ENCODE measurements around the gene HYAL2. TPM values are rescaled to one million over a fixed set of nuclear protein-coding genes. Genes with fewer than 3 reads are reported as not detected.
A peak's percentile ranks its signal among the peaks of the same experiment; 100 is the strongest.

The HYAL2 gene
- polyA plus RNA-seq, 5 donors, result 67.8 to 113 (median 77.3) TPM

- DNase-seq, result no peak
These were observed 12.0 kb upstream of the HYAL2 start for GRCh38 chr3:50334339-50335075.

GRCh38 chr3:50333744-50334328, 11.3 kb upstream of the HYAL2 start:
- DNase-seq, result no peak

DNA sequence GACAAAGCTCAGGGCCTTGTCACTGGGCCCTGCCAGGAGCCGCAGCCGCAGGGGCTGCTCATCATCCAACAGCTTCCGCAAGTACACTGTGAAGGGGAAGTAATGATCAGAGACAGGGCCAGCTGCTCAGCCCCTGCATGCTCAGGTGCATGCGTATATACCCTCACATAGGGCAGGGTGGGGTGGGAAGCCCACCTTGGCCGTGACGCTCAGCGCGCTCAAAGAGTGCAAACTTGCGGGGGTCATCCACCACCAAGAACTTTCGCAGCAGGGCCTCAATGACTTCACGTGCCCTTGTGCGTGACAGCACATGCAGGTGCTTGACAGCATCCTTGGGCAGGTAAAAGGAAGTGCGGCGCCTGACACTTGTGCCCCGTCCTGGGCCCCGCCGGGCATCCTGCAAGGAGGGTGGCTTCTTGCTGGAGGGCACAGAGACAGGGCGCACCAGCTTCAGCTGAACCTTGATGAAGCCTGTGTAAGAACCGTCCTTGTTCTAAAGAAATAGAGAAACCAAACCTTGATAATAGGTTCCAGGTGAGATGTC, 8.9 kb upstream of the HYAL2 start:
- DNase-seq, result no peak

- no peak for DNase-seq
These were observed 7.8 kb upstream of the HYAL2 start for GRCh38 chr3:50330330-50330729.

DNA sequence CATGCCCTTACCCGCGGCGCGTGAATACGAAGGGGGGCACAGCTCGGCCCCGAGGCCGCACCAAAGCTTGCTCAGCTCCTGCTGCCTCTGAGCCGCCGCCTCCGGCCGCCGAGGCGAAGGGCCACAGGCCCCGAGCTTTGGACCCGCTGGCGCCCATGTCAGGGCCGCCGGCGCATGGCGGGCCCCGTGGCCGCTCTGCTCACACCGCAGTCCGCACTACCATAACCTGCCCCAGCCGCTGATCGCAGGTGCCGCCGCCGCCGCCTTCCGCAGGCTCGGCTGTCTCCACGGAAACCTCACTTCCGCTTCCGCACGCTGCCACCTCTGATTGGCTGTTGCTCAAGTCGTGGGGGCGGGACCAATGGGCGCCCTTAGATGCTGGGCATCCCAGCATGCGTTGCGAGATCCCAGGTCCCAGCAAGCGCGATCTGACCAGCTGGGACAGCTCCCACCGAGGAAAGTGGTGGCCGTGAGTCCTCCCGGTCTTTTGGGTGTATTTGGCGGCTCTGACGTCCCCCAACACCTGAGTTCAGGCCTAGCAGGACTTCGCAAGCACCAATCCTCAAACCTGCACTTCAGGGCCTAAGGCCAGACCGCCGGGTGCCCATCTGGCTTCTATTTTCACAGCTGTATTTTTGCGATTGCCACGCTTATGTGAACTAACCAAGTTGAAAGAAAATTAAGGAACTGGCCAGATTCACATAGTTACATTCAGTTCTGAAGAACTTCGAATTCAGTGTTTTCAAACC, 5.6 kb upstream of the HYAL2 start, which contains the start of gene TUSC2:
Gene TUSC2 (minus strand): TSS at position 281 of the 749 bp plus-strand sequence. CDS start 124 bp downstream, at position 157.
- peak; percentile 94 to 97 for DNase-seq

GRCh38 chr3:50327129-50327528, 4.6 kb upstream of the HYAL2 start:
- DNase-seq, result no peak

- DNase-seq, result no peak
These were observed 3.6 kb upstream of the HYAL2 start for GRCh38 chr3:50326182-50326541.

DNA sequence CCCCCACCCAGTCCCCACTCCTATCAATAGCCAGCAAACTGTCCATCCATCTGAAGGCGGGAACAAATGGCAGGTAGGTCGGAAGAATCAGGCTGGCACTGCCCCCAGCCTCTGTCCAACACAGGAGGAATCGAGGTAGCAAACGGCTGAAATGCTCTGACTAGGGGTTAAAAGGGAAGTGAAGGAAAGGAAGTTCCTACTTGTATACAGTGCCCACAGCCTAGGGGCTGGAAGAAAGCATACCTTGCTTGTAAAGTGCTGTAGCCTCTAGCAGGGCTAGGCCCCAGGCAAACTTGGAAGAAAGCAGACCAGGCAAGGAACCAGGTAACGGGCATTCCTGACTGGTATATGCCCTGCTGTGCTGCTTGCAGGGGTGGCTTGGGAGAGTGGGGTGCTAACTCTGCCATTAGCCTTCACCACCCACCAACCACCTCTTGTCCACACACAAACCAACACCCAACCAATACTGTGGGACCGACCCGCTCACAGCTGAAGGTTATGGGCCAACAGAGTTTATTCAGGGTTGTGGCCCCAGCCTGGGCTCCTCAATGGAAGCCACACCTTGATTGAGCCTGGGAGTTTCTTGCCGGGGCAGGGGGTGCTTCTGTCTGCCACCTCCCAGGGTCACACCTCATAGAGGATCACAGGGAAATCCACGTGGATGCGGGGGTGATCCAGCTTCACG, 3.1 kb upstream of the HYAL2 start:
- no peak for DNase-seq

DNA sequence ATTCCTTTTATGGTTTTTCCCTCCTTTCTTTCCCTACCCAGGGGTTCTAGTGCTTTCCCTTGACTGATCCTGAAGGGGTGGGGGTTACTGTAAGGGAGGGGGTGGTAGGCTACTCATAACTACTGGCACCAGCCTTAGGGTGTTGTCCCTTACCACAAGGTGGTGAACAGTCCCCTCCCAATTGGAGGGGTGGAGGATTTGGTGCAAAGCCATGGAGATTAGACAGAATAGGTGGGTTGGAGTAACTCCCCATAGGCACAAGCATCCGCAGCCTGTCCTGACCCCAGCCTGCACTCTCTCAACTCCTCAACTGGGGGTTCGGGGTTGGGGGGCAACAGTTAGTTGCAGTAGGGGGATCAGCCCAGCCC, 2.6 kb upstream of the HYAL2 start:
- DNase-seq, result no peak

- no peak for DNase-seq
These were observed 2.0 kb upstream of the HYAL2 start for GRCh38 chr3:50324351-50325112.

- DNase-seq, result no peak
These were observed 1.2 kb upstream of the HYAL2 start for GRCh38 chr3:50323614-50324199.

DNA sequence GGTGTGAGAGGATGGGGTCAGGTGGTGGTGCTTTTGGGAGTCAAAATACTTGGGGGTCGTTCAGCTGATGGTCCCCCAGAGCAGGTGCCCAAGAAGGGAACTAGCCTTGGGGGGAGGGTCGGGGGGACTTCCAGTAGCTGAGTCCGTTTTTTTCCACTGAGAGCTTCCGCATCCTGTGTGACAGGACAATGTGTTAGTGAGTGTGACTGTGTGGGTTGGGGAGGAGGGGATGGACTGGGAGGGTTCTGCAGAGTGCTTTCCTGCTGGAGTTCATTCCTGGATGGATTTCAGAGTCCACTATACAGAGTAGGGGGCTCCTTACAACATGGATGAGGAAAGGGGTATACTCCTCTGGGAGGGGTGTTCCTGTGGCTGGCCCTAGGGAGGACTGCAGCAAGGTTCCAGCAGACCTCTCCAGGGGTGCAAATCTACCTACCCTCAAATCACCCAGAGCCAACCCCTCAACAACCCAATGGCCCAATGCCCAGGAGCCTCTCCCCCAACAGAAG, 601 bp upstream of the HYAL2 start:
- no peak for DNase-seq

DNA sequence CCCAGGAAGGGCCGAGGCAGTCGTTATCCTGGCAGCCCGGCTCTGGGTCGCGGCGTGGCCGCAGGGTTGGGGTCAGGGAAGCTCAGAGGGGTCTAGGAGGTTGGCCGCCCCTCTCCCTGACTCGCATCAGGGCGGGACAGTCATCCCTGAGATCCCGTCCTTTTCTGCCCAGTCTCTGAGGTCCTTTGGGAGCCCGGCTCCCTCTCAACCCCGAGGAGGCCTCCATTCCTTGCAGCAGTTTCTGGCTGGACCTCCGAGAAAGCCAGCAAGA, 495 bp downstream of the HYAL2 start:
- no peak for DNase-seq

- DNase-seq, result peak; percentile 89 to 90
These were observed 1.0 kb downstream of the HYAL2 start for GRCh38 chr3:50321336-50322114.

GRCh38 chr3:50320853-50321335, 1.7 kb downstream of the HYAL2 start:
- DNase-seq, result peak; percentile 86 to 88

DNA sequence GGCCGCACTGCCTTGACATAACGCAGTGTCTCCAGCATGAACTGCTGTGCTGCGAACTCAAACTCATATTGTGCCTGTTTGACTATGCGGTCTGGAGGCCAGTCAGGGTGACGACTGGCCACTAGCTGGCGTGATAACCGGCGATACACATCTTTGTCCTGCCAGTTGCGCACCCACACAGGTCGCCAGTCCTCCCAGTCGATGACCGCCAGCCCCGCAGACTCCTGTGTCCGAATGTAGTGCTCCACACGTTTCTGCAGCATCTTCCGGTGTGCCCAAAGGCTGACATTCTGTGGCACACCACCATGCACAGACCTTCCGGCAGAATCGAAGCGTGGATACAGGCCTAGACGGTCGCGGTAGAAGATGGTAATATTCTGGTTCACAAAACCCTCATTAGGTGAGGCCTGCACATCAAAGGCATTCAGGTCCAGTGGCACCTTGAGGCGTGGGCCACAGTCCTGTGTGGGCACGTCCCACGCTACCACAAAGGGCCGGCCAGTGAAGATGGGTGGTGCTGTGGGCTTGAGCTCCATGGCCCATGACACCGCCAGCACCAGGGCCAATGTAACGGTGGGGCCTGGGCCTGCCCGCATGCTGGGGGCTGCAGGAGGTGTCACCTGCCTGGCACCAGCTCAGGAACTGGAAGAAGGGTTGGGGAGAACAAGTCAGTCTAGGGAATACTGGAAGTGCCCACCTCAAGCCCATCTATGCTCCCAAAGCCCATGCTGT, 2.5 kb downstream of the HYAL2 start:
- no peak for DNase-seq

GRCh38 chr3:50319181-50319893, 3.2 kb downstream of the HYAL2 start:
- no peak for DNase-seq

DNA sequence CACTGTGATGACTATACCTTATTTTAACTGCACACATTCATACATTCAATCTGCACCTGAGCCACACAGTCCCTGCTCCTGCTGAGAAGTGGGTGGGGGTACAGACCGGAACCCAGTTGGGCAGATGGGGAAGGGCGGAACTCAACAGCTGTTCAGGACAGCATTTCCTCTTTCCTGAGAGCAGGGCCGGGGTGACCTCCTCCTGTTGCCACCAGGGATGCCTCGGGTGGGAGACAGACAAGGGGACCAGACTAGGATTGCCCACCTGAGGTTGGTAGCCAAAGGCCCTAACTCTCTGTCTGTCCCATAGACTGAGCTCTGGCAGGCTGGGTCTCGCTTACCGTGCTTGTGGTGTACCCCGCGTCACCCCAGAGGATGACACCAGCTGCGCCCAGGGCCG, 3.9 kb downstream of the HYAL2 start:
- DNase-seq, result no peak

DNA sequence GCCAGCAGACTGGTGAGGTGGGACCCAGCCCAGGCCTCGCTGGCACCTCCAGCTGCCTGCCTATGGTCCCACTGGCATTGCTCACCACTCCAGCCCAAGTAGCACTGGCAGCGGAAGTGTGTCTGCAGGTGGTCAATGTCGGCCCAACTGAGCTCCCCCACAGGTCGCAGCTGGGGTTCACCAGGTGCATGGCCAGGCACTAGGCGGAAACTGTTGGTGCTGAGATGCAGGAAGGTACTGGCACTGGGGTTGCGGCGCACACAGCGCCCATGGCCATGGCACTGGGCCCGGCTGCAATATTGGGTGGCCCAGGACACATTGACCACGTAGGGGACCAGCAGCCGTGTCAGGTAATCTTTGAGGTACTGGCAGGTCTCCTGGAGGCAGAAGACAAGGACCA, 4.4 kb downstream of the HYAL2 start:
- no peak for DNase-seq
